Spleen (tissue), 3 donors: Measurements from ENCODE around the gene CACNA2D4.

ENCODE experiments used
- POLR2A ChIP-seq, 3 donors: fragments of 450-650 bp; IDR thresholded peaks; one replicate each; pipeline ENCODE4 v1.5.1; 2017; ENCODE audit warnings: antibody characterized with exemption in 3 of 3, mild to moderate bottlenecking in 1 of 3
- POLR2AphosphoS5 ChIP-seq, 3 donors: sonication (generic); formaldehyde crosslinking; IDR thresholded peaks; one replicate each; pipeline ENCODE4 v1.5.1; 2017; ENCODE audit warnings: antibody characterized with exemption in 3 of 3

DNA sequence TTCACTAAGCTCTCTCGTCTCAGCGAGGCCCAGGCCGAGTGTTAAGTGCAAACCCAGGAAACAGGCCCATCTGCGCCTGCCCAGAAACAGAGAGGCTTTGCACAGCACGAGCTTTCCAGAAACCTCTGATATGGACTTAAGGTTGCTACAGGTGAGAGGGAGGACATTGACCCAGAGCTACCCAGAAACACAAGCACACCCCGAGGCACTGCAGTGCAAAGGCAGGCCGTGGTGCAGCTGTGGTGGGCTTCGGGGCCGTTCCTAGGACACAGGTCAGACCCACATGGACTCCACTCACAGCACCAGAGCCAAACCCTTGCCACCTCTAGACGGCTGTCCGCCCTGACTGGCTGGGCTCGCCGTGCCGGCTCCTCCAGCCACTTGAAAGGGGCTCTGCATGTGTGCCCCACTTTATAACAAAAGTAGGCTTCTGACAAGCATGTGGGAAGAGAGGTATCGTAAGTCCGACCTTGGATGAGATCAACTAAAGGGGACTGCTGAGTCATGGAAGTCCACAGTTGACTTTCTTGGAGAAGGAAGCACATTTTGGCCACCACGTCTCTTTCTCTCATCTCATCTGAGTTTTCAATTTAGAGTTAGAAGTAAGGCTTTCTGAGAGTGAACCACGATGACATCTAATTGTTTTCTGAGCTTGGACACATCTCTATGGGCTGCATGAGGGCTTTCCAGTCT, 38.2 kb downstream of the CACNA2D4 start:
- no peak for TF ChIP-seq POLR2A (IDR thresholded peaks at IDR 0.05)
- TF ChIP-seq POLR2AphosphoS5 (IDR thresholded peaks at IDR 0.05), result no peak
